Neural crest cell (in vitro differentiated cells): ENCODE measurements around the gene DHRS12. TPM values are rescaled to one million over a fixed set of nuclear protein-coding genes. Genes with fewer than 3 reads are reported as not detected.
A peak's percentile ranks its signal among the peaks of the same experiment; 100 is the strongest.

Experiments used
- DNase-seq: peaks from one replicate; pipeline ENCODE4 v3.0.0; 2021; ENCODE audit warnings: low read depth, mixed read lengths, low spot score
- H3K27ac Mint-ChIP-seq: one replicate; pipeline ENCODE4 v1.8.0; 2021; ENCODE audit warnings: mild to moderate bottlenecking, mixed read lengths; ENCODE audit not compliant: unreplicated experiment
- H3K27me3 Mint-ChIP-seq: 2 replicates; pipeline ENCODE4 v1.8.0; 2021; ENCODE audit warnings: low read depth, mild to moderate bottlenecking, mixed read lengths
- H3K36me3 Mint-ChIP-seq: 2 replicates; pipeline ENCODE4 v1.8.0; 2021; ENCODE audit warnings: low read depth, mild to moderate bottlenecking, mixed read lengths
- H3K4me1 Mint-ChIP-seq: 2 replicates; pipeline ENCODE4 v1.8.0; 2021; ENCODE audit warnings: mixed read lengths
- H3K4me3 Mint-ChIP-seq: one replicate; pipeline ENCODE4 v1.8.0; 2021; ENCODE audit warnings: mild to moderate bottlenecking, mixed read lengths
- H3K9me3 Mint-ChIP-seq: 2 replicates; pipeline ENCODE4 v1.8.0; 2021; ENCODE audit warnings: mixed read lengths
- CTCF ChIP-seq: fragments of 200-600 bp; sonication (generic); conservative IDR thresholded peaks from 2 replicates; pipeline ENCODE4 v1.5.0; 2021; ENCODE audit warnings: antibody characterized with exemption, mild to moderate bottlenecking
- total RNA-seq: library from RNA; stranded (reverse); gene quantifications from 2 replicates; pipeline ENCODE4 v1.2.1, GENCODE V29; 2021

Gene DHRS12
- total RNA-seq, 1 donor from 2014 or later, result 9.3 TPM

- H3K27ac Mint-ChIP-seq, result peak overlapping the region; percentile 87
- no peak for TF ChIP-seq CTCF
- H3K4me1 Mint-ChIP-seq, result peaks cover 11% of the 10 kb centered on the region
- H3K4me3 Mint-ChIP-seq, result no peak overlapping the region
- no peaks in the 10 kb centered on the region for H3K9me3 Mint-ChIP-seq
- H3K27me3 Mint-ChIP-seq, result no peaks in the 10 kb centered on the region
- no peaks in the 10 kb centered on the region for H3K36me3 Mint-ChIP-seq
- DNase-seq, result no peak
These were observed 25.6 kb downstream of the DHRS12 start for GRCh38 chr13:51778392-51778791.

DNA sequence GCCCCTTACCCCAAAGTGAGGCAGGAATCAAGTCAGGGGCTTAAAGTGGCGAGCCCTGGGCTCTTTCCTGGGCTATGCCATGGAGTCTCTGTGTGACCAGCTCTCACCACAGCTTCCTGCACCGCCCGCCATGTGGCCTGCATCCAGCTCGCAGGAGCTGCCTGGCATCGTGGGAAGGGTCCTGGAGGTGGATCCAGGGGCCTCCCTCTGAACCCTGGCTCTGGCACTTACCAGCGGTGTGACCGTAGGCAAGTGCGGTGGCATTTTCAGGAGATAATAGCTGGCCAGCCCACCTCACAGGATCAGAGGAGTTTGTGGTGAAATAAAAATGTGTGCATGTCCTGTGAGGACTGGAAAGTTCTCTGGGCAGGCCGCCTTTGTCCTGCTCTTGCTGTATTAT, 26.0 kb downstream of the DHRS12 start:
- no peaks in the 10 kb centered on the region for H3K36me3 Mint-ChIP-seq
- no peaks in the 10 kb centered on the region for H3K9me3 Mint-ChIP-seq
- H3K4me1 Mint-ChIP-seq, result peaks cover 11% of the 10 kb centered on the region
- H3K27me3 Mint-ChIP-seq, result no peaks in the 10 kb centered on the region
- H3K27ac Mint-ChIP-seq, result peak overlapping the region; percentile 87
- no peak overlapping the region for H3K4me3 Mint-ChIP-seq
- DNase-seq, result no peak
- no peak for TF ChIP-seq CTCF

GRCh38 chr13:51776179-51776578, 27.8 kb downstream of the DHRS12 start:
- no peaks in the 10 kb centered on the region for H3K27me3 Mint-ChIP-seq
- H3K4me3 Mint-ChIP-seq, result no peak overlapping the region
- H3K36me3 Mint-ChIP-seq, result no peaks in the 10 kb centered on the region
- no peak for DNase-seq
- H3K27ac Mint-ChIP-seq, result no peak overlapping the region
- no peaks in the 10 kb centered on the region for H3K9me3 Mint-ChIP-seq
- no peak for TF ChIP-seq CTCF
- peaks cover 11% of the 10 kb centered on the region for H3K4me1 Mint-ChIP-seq

GRCh38 chr13:51773515-51773914, 30.4 kb downstream of the DHRS12 start:
- Mint-ChIP-seq H3K9me3 (no peaks in the 10 kb centered on the region), H3K27me3 (no peaks in the 10 kb centered on the region), H3K36me3 (no peaks in the 10 kb centered on the region), H3K4me3 (no peak overlapping the region), H3K27ac (no peak overlapping the region), H3K4me1 (peaks cover 6% of the 10 kb centered on the region)
- TF ChIP-seq CTCF, result no peak
- no peak for DNase-seq

- H3K27me3 Mint-ChIP-seq, result no peaks in the 10 kb centered on the region
- TF ChIP-seq CTCF, result no peak
- DNase-seq, result no peak
- no peaks in the 10 kb centered on the region for H3K36me3 Mint-ChIP-seq
- H3K4me1 Mint-ChIP-seq, result no peaks in the 10 kb centered on the region
- H3K4me3 Mint-ChIP-seq, result no peak overlapping the region
- no peak overlapping the region for H3K27ac Mint-ChIP-seq
- H3K9me3 Mint-ChIP-seq, result no peaks in the 10 kb centered on the region
These were observed 31.2 kb downstream of the DHRS12 start for GRCh38 chr13:51772781-51773180.

DNA sequence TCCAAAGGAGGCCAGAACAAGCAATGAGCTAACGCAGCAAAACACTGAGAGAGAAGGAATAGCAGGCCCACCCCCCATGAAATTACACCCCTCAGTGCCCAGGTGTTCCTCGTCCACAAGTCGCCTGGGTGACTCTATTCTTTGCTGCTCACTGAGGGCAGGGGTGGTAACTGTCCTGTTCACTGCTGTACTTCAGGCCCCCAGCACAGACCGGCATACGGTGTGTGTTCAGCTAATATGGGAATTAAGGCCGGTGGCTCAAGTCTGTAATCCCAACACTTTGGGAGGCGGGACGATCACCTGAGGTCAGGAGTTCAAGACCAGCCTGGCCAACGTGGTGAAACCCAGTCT, 31.9 kb downstream of the DHRS12 start:
- Mint-ChIP-seq H3K4me3 (peak overlapping the region; percentile 23), H3K27ac (no peak overlapping the region), H3K9me3 (no peaks in the 10 kb centered on the region), H3K36me3 (no peaks in the 10 kb centered on the region), H3K27me3 (no peaks in the 10 kb centered on the region), H3K4me1 (no peaks in the 10 kb centered on the region)
- DNase-seq, result no peak
- no peak for TF ChIP-seq CTCF
